Liver (tissue), 3 donors: Measurements from ENCODE around the gene MAP1LC3B.

Source experiments
- FOXA1 ChIP-seq: IDR thresholded peaks from 2 replicates; pipeline ENCODE4 v1.6.1; 2016; ENCODE audit warnings: antibody characterized with exemption
- GABPA ChIP-seq, 2 donors: IDR thresholded peaks in 1 of 2; conservative IDR thresholded peaks in 1 of 2; 2 replicates each; pipeline ENCODE4 v1.6.1; 2016; ENCODE audit warnings: antibody characterized with exemption in 2 of 2, mild to moderate bottlenecking in 1 of 2, moderate library complexity in 1 of 2
- JUND ChIP-seq, 2 donors: IDR thresholded peaks; 2 replicates each; pipeline ENCODE4 v1.6.1; 2016; ENCODE audit warnings: antibody characterized with exemption in 2 of 2
- MAX ChIP-seq: IDR thresholded peaks from 2 replicates; pipeline ENCODE4 v1.6.1; 2016; ENCODE audit warnings: antibody characterized with exemption
- NR2F2 ChIP-seq: IDR thresholded peaks from 2 replicates; pipeline ENCODE4 v1.6.1; 2016; ENCODE audit warnings: antibody characterized with exemption
- RAD21 ChIP-seq, 2 donors: IDR thresholded peaks; 2 replicates each; pipeline ENCODE4 v1.6.1; 2016; ENCODE audit warnings: antibody characterized with exemption in 2 of 2, mild to moderate bottlenecking in 2 of 2
- REST ChIP-seq: IDR thresholded peaks from 2 replicates; pipeline ENCODE4 v1.6.1; 2016; ENCODE audit warnings: antibody characterized with exemption, mild to moderate bottlenecking
- RXRA ChIP-seq, 2 donors: IDR thresholded peaks; 2 replicates each; pipeline ENCODE4 v1.6.1; 2017 to 2018; ENCODE audit warnings: antibody characterized with exemption in 2 of 2, mild to moderate bottlenecking in 1 of 2
- SP1 ChIP-seq: IDR thresholded peaks from 2 replicates; pipeline ENCODE4 v1.6.1; 2018; ENCODE audit warnings: antibody characterized with exemption, mild to moderate bottlenecking
- TAF1 ChIP-seq: conservative IDR thresholded peaks from 2 replicates; pipeline ENCODE4 v1.6.1; 2016; ENCODE audit warnings: antibody characterized with exemption, mild to moderate bottlenecking
- YY1 ChIP-seq: IDR thresholded peaks from 2 replicates; pipeline ENCODE4 v1.6.1; 2016; ENCODE audit warnings: antibody characterized with exemption, mild to moderate bottlenecking
- ZBTB33 ChIP-seq: IDR thresholded peaks from 2 replicates; pipeline ENCODE4 v1.6.1; 2016; ENCODE audit warnings: antibody characterized with exemption
- TF ChIP-seq, protein P1 (sequence below): fragments of 150-350 bp; IDR thresholded peaks from 2 replicates; pipeline ENCODE4 v1.5.1; 2017; ENCODE audit warnings: improper control_type of control experiment, low read depth, low read length; ENCODE audit not compliant: missing input control
- TF ChIP-seq, protein P2 (sequence below): IDR thresholded peaks from 2 replicates; pipeline ENCODE4 v1.6.1; 2016; ENCODE audit warnings: antibody characterized with exemption
- donor health status: healthy.
- donor health status: healthy.

- no peak for TF ChIP-seq SP1
- no peak for TF ChIP-seq RXRA (IDR thresholded peaks at IDR 0.05)
- no peak for TF ChIP-seq MAX
- TF ChIP-seq, protein P1, sequence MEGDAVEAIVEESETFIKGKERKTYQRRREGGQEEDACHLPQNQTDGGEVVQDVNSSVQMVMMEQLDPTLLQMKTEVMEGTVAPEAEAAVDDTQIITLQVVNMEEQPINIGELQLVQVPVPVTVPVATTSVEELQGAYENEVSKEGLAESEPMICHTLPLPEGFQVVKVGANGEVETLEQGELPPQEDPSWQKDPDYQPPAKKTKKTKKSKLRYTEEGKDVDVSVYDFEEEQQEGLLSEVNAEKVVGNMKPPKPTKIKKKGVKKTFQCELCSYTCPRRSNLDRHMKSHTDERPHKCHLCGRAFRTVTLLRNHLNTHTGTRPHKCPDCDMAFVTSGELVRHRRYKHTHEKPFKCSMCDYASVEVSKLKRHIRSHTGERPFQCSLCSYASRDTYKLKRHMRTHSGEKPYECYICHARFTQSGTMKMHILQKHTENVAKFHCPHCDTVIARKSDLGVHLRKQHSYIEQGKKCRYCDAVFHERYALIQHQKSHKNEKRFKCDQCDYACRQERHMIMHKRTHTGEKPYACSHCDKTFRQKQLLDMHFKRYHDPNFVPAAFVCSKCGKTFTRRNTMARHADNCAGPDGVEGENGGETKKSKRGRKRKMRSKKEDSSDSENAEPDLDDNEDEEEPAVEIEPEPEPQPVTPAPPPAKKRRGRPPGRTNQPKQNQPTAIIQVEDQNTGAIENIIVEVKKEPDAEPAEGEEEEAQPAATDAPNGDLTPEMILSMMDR, result no peak
- TF ChIP-seq RAD21 (IDR thresholded peaks at IDR 0.05), result no peak
- TF ChIP-seq ZBTB33, result no peak
- TF ChIP-seq GABPA (IDR thresholded peaks at IDR 0.05 in 1 of 2, conservative IDR thresholded peaks at IDR 0.05 in 1 of 2), result no peak
- no peak for TF ChIP-seq REST
- TF ChIP-seq, protein P2, sequence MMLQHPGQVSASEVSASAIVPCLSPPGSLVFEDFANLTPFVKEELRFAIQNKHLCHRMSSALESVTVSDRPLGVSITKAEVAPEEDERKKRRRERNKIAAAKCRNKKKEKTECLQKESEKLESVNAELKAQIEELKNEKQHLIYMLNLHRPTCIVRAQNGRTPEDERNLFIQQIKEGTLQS, result no peak
- no peak for TF ChIP-seq TAF1
- TF ChIP-seq JUND (IDR thresholded peaks at IDR 0.05), result no peak
- no peak for TF ChIP-seq YY1
- no peak for TF ChIP-seq FOXA1
- TF ChIP-seq NR2F2, result no peak
Observed at GRCh38 chr16:87437911-87438610, 45.9 kb downstream of the MAP1LC3B start.
